IMR-90 (cell line): ENCODE data around the gene WNT9B. TPM values are rescaled to one million over a fixed set of nuclear protein-coding genes. Genes with fewer than 3 reads are reported as not detected.

Experiments used
- ATAC-seq: fragments of 200-7000 bp; cut with Tn5 transposase; 2 replicates; pipeline ENCODE4 v1.9.1; 2020; ENCODE audit warnings: low read depth, mild to moderate bottlenecking, moderate library complexity
- BruUV-seq: library from RNA; stranded (reverse); fragments of 400-500 nt; replicated peaks from 2 replicates; lab custom pipeline; 2021; lab: Mats Ljungman, UMichigan
- CTCF ChIA-PET: fragments of 300-600 bp; formaldehyde crosslinking; extraction: SDS; loops from one replicate; lab custom pipeline; 2021; ENCODE audit warnings: antibody characterized with exemption; lab: Yijun Ruan, JAX
- POLR2A ChIA-PET: fragments of 300-600 bp; sonication (Branson Sonifier 250); formaldehyde crosslinking; loops from one replicate; lab custom pipeline; 2022; ENCODE audit warnings: antibody characterized with exemption; ENCODE audit not compliant: unreplicated experiment; lab: Charles Lee
- DNase-seq: peaks from one replicate; pipeline ENCODE4 v3.0.0; 2013
- H2AFZ ChIP-seq: replicated peaks from 2 replicates; pipeline ENCODE3; 2013; ENCODE audit warnings: low read length, mild to moderate bottlenecking; ENCODE audit not compliant: poor library complexity
- H2AK5ac ChIP-seq: 2 replicates; pipeline ENCODE4 v1.6.1; 2013; ENCODE audit warnings: low read depth, low read length, inconsistent platforms
- H2AK9ac ChIP-seq: replicated peaks from 2 replicates; pipeline ENCODE3; 2013; ENCODE audit warnings: mild to moderate bottlenecking, low read depth, low read length, moderate library complexity; ENCODE audit not compliant: poor library complexity
- H2BK120ac ChIP-seq: 2 replicates; pipeline ENCODE4 v1.6.1; 2013; ENCODE audit warnings: low read depth, low read length, inconsistent platforms
- H2BK15ac ChIP-seq: 3 replicates; pipeline ENCODE4 v1.6.1; 2013; ENCODE audit warnings: low read depth, low read length, inconsistent platforms
- H2BK20ac ChIP-seq: 2 replicates; pipeline ENCODE4 v1.6.1; 2013; ENCODE audit warnings: low read depth, mild to moderate bottlenecking, inconsistent platforms, low read length, moderate library complexity
- H2BK5ac ChIP-seq: 2 replicates; pipeline ENCODE4 v1.6.1; 2013; ENCODE audit warnings: mild to moderate bottlenecking, low read depth, low read length, inconsistent platforms; ENCODE audit not compliant: poor library complexity, severe bottlenecking
- H3K14ac ChIP-seq: replicated peaks from 2 replicates; pipeline ENCODE4 v1.6.1; 2013; ENCODE audit warnings: low read depth, low read length, inconsistent platforms
- H3K18ac ChIP-seq: 2 replicates; pipeline ENCODE4 v1.6.1; 2013; ENCODE audit warnings: low read depth, low read length, control low read depth
- H3K23ac ChIP-seq: 2 replicates; pipeline ENCODE4 v1.6.1; 2013; ENCODE audit warnings: low read depth, low read length, inconsistent platforms
- H3K27ac ChIP-seq: 2 replicates; pipeline ENCODE4 v1.5.1; 2013; ENCODE audit warnings: mild to moderate bottlenecking, control low read depth, low read length; ENCODE audit not compliant: insufficient read depth
- H3K27me3 ChIP-seq: 2 replicates; pipeline ENCODE4 v1.6.1; 2013; ENCODE audit warnings: low read length; ENCODE audit not compliant: control insufficient read depth, insufficient read depth
- H3K36me3 ChIP-seq: 2 replicates; pipeline ENCODE4 v1.6.1; 2013; ENCODE audit warnings: low read length, mixed read lengths; ENCODE audit not compliant: control insufficient read depth, insufficient read depth
- H3K4ac ChIP-seq: 2 replicates; pipeline ENCODE4 v1.6.1; 2013; ENCODE audit warnings: low read depth, low read length, inconsistent platforms
- H3K4me1 ChIP-seq: 2 replicates; pipeline ENCODE4 v1.6.1; 2013; ENCODE audit warnings: low read length, mixed read lengths; ENCODE audit not compliant: control insufficient read depth, insufficient read depth
- H3K4me2 ChIP-seq: 2 replicates; pipeline ENCODE4 v1.6.1; 2013; ENCODE audit warnings: low read depth, mild to moderate bottlenecking, control low read depth, low read length, moderate library complexity
- H3K4me3 ChIP-seq: 2 replicates; pipeline ENCODE4 v1.5.1; 2013; ENCODE audit warnings: low read depth, mild to moderate bottlenecking, control low read depth, low read length, moderate library complexity; ENCODE audit not compliant: insufficient read depth
- H3K56ac ChIP-seq: 2 replicates; pipeline ENCODE4 v1.6.1; 2013; ENCODE audit warnings: low read length, inconsistent platforms; ENCODE audit not compliant: insufficient read depth; ENCODE audit errors: extremely low read depth
- H3K79me1 ChIP-seq, 2 experiments: 2 replicates each; pipeline ENCODE4 v1.6.1; 2013; ENCODE audit warnings: low read length in 2 of 2, inconsistent platforms in 1 of 2, low read depth in 1 of 2
- H3K9ac ChIP-seq: 2 replicates; pipeline ENCODE4 v1.6.1; 2013; ENCODE audit warnings: low read depth, low read length, control low read depth
- H3K9me1 ChIP-seq: 2 replicates; pipeline ENCODE4 v1.6.1; 2013; ENCODE audit warnings: low read length, inconsistent platforms; ENCODE audit not compliant: insufficient read depth
- H3K9me3 ChIP-seq: 2 replicates; pipeline ENCODE4 v1.6.1; 2013; ENCODE audit warnings: low read length; ENCODE audit not compliant: control insufficient read depth, insufficient read depth
- H4K20me1 ChIP-seq: 2 replicates; pipeline ENCODE4 v1.6.1; 2013; ENCODE audit warnings: low read length, inconsistent platforms; ENCODE audit not compliant: insufficient read depth
- H4K5ac ChIP-seq: 2 replicates; pipeline ENCODE4 v1.6.1; 2013; ENCODE audit warnings: mild to moderate bottlenecking, low read depth, low read length, control low read depth
- H4K8ac ChIP-seq, 2 experiments: 2 replicates each; pipeline ENCODE4 v1.6.1; 2013; ENCODE audit warnings: low read depth in 2 of 2, low read length in 2 of 2, control low read depth in 1 of 2, inconsistent platforms in 1 of 2
- H4K91ac ChIP-seq: 2 replicates; pipeline ENCODE4 v1.6.1; 2013; ENCODE audit warnings: low read depth, low read length, inconsistent platforms; ENCODE audit not compliant: insufficient read depth
- CEBPB ChIP-seq: IDR thresholded peaks from 2 replicates; pipeline ENCODE4 v1.6.1; 2012; ENCODE audit warnings: low read depth, low read length, improper control_type of control experiment
- MAZ ChIP-seq: IDR thresholded peaks from 2 replicates; pipeline ENCODE4 v1.6.1; 2012; ENCODE audit warnings: low read depth, mild to moderate bottlenecking, low read length, improper control_type of control experiment, moderate library complexity, borderline replicate concordance
- MXI1 ChIP-seq: IDR thresholded peaks from 2 replicates; pipeline ENCODE4 v1.6.1; 2012; ENCODE audit warnings: low read depth, mild to moderate bottlenecking, low read length, moderate library complexity, borderline replicate concordance
- RFX5 ChIP-seq: IDR thresholded peaks from 2 replicates; pipeline ENCODE4 v1.8.0; 2012; ENCODE audit warnings: low read depth, mild to moderate bottlenecking, low read length, moderate library complexity
- WGBS, 2 experiments: methylation state at CpG; one replicate each; pipeline versions ENCODE4 v1.1.5 to v1.1.7; 2013; ENCODE audit warnings: missing lambda C conversion rate in 2 of 2; ENCODE audit not compliant: insufficient read length in 1 of 2; ENCODE audit errors: extremely low coverage in 2 of 2; 5-methylcytosine and 5-hydroxymethylcytosine counted together
- dilution Hi-C: fragments of 300-500 bp; cut with HindIII; formaldehyde crosslinking; loops from one replicate; pipeline ENCODE4 v1.14.3; 2018; ENCODE audit warnings: low sequenced_read_pairs; ENCODE audit not compliant: unreplicated experiment
- in situ Hi-C: fragments of 300-500 bp; cut with MboI; formaldehyde crosslinking; loops from 3 replicates; pipeline ENCODE4 v1.14.3; 2019; ENCODE audit warnings: low sequenced_read_pairs, inconsistent platforms, mixed read lengths
- intact Hi-C: fragments of 100-400 bp; cut with micrococcal nuclease; formaldehyde crosslinking; loops from 2 replicates; pipeline ENCODE4 v1.10.0; 2022
- polyA plus RNA-seq, 3 experiments: library from polyadenylated mRNA; depleted of rRNA; stranded (reverse); fragments of >200 nt; gene quantifications; 2 replicates each; pipeline ENCODE4 v1.2.3, GENCODE V29; 2012; ENCODE audit warnings: low replicate concordance in 1 of 3
- total RNA-seq: library from RNA; depleted of rRNA; stranded (reverse); fragments of >200 nt; gene quantifications from 2 replicates; pipeline ENCODE4 v1.2.3, GENCODE V29; 2012

WNT9B gene
- total and polyA plus RNA-seq, 2 of the 4 experiments (the other 2 are of a cell fraction): not detected

DNA sequence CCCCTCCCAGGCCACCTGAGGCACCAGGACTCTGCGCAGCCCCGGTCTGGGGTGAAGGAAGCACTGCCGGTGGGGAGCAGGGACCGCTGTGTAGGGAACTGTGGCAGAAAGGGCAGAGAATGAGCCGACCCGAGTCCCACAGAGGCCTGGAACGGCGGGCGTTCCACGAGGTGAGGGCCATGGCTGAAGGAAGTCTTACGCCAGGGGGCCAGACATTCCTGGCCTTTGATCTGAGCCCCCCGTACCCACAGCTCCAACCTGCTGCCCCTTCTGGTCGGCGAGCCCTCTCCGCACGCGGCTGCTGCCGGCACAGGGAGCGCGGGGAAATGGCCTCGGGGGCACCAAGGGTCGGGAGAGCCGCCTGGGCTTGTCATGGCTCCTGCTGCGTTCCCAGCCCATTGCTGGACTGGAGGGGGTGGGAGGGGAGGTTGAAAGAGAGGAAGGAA lies 31.5 kb upstream of the WNT9B start:
- intact Hi-C loops: loop anchor here (5.0 kb wide), 1 partner anchor 48 kb away; no protein-coding TSS in a partner anchor
- no peak overlapping the region for H3K4me3 ChIP-seq
- dilution Hi-C loops: no loop called here
- H4K5ac ChIP-seq: no peak overlapping the region
- H2AK9ac ChIP-seq: no peak overlapping the region
- H4K20me1 ChIP-seq: no peaks in the 10 kb centered on the region; the same call in 1 of the 2 replicates
- no peak overlapping the region for H2AK5ac ChIP-seq
- H3K18ac ChIP-seq: no peak overlapping the region
- POLR2A ChIA-PET: no interaction called here
- no peaks in the 10 kb centered on the region; the same call in 1 of the 2 replicates for H3K36me3 ChIP-seq
- peak overlapping the region; percentile 43 for H2AFZ ChIP-seq
- in situ Hi-C loops: no loop called here
- H3K4me1 ChIP-seq: peaks cover 2% of the 10 kb centered on the region; the same call in 1 of the 2 replicates
- H3K14ac ChIP-seq: no peak overlapping the region
- BruUV-seq: no TSS peak
- no peaks in the 10 kb centered on the region for H3K9me1 ChIP-seq
- no peak overlapping the region for H3K9ac ChIP-seq
- H2BK120ac ChIP-seq: no peak overlapping the region
- CTCF ChIA-PET: no interaction called here
- no peak for ATAC-seq
- no peak overlapping the region for H4K8ac ChIP-seq
- no peaks in the 10 kb centered on the region; the same call in 1 of the 2 replicates for H3K9me3 ChIP-seq
- no peak overlapping the region for H4K91ac ChIP-seq
- no peak overlapping the region for H3K27ac ChIP-seq
- no peak overlapping the region for H3K4ac ChIP-seq
- H2BK15ac ChIP-seq: no peak overlapping the region
- DNase-seq: no peak
- no peak overlapping the region for H2BK20ac ChIP-seq
- no peak overlapping the region for H3K56ac ChIP-seq
- H3K79me1 ChIP-seq: no peaks in the 10 kb centered on the region
- H3K27me3 ChIP-seq: peaks cover 91% of the 10 kb centered on the region
- no peak overlapping the region for H3K23ac ChIP-seq
- no peak overlapping the region for H3K4me2 ChIP-seq
- H2BK5ac ChIP-seq: no peak overlapping the region
- WGBS, 2 experiments: 27% methylated on average over 10 of the region's 24 CpGs; no CpG with 5 or more reads in 1 of the 2 experiments
- TF ChIP-seq RFX5 (no peak), CEBPB (no peak), MXI1 (no peak), MAZ (no peak)
